Left kidney (tissue), 2 donors: ENCODE measurements around the gene GCH1. TPM values are rescaled to one million over a fixed set of nuclear protein-coding genes. Genes with fewer than 3 reads are reported as not detected.
"Not testable (repeated sequence)": the region's sequence is repeated elsewhere in the genome, so short reads cannot be mapped to it uniquely, and the experiment has no call there.

Experiments
- DNase-seq: peaks from one replicate; pipeline ENCODE4 v3.0.0-alpha.2; 2013
- polyA plus RNA-seq: library from polyadenylated mRNA; unstranded; fragments of 120-200 nt; gene quantifications from one replicate; pipeline ENCODE4 v1.2.1, GENCODE V29; 2013; ENCODE audit not compliant: insufficient read length

GCH1 gene
- polyA plus RNA-seq, 1 donor = 10.0 TPM

- DNase-seq = not testable (repeated sequence)
Measured at GRCh38 chr14:54908973-54909372, 6.3 kb upstream of the GCH1 start.

- no peak for DNase-seq
Measured at GRCh38 chr14:54908190-54908589, 5.6 kb upstream of the GCH1 start.

- no peak for DNase-seq
Measured at GRCh38 chr14:54906075-54906474, 3.4 kb upstream of the GCH1 start.

- DNase-seq = no peak
Measured at GRCh38 chr14:54902143-54902520, 494 bp downstream of the GCH1 start.

GRCh38 chr14:54901380-54902142 is 1.1 kb downstream of the GCH1 start:
- DNase-seq = no peak

- no peak for DNase-seq
Measured at GRCh38 chr14:54899573-54899972, 3.1 kb downstream of the GCH1 start.

GRCh38 chr14:54897809-54898555 is 4.6 kb downstream of the GCH1 start:
- DNase-seq = not testable (repeated sequence)

DNA sequence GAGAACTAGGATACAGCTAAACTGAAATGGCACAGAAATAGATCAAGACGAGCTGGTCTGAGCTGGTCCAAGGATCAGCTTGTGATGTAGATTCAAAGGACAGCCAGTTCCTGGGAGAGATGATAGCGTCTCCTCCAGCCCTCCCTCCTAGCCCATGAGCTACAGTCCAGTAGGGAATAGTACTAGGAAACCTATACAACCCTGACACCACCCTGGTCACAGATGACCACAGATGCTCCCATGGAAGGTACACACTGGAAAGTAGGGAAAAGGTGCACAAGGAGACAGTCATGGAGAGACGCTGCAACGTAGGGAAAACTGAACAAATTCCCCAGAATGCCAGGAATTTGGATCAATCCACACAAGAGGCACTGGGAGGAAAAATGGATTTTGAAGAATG is 6.9 kb downstream of the GCH1 start:
- DNase-seq = no peak

DNA sequence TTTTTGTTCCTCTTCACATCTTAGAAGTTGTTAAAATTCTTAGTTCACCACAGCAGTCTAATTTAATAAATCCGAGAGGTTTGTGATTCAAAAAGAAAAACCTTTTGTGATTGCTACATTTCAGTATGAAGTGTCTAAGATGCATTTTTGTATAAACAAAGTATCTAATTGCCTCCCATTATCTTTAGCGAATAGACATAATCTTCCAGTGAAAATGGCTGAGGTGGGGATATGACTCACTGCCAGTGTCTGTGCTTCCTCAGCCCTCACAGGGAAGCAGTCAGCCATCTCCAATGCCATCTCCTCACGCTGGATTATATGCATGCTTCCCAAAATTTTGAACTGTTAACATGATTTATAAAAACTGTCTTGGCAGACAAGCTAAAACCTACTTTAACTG is 7.6 kb downstream of the GCH1 start:
- no peak for DNase-seq

DNA sequence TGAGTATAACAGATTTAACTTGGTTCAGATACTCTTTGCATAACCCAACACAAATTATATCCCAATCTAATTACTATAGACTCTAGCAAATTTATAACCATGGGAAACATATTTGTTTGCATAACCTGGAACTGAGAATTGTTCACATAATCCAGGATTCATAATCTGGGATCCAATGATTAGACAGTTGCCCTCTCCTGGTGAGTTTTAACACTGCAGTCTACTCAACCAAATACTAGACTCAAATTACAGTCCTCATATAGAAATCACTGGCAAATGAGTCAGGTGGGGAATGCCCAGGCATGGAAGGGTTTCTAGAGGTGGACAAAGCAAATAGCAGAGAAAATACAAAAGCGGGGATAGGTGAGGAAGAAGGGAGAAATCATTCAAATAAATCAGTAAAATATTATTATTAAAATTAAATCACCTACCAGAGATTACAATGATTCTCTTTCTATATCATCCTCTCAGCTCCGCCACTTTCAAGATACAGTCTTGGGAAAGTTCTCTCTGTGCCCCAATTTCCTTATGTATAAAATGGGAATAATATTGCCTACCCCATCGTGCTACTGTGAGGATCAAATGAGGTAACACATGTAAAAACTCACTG is 9.4 kb downstream of the GCH1 start:
- no peak for DNase-seq

DNA sequence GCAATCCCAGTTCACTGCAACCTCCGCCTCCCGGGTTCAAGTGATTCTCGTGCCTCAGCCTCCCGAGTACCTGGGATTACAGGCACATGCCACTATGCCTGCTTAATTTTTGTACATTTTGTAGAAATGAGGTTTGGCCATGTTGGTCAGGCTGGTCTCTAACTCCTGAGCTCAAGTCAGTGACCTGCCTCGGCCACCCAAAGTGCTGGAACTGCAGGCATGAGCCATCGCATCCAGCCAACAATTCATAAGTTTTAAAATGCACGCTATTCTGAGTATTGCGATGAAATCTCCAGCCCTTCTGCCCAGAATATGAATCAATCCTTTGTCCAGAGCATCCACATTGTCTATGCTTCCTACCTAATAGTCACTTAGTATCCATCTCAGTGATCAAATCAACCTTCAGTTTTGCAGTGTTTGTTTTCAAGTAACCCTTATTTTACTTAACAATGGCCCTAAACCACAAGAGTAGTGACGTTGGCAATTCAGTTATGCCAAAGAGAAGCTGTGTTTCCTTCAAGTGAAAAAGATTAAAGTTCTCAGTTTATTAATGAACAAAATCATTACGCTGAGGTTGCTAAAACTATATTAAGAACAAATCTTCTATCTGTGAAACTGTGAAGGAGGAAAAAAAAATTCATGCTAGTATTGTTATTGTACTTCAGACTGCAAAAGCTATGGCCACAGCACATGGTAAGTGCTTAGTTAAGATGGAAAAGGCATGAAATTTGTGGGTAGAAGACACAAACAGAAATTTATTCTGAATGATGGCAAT is 11.0 kb downstream of the GCH1 start:
- no peak for DNase-seq

DNA sequence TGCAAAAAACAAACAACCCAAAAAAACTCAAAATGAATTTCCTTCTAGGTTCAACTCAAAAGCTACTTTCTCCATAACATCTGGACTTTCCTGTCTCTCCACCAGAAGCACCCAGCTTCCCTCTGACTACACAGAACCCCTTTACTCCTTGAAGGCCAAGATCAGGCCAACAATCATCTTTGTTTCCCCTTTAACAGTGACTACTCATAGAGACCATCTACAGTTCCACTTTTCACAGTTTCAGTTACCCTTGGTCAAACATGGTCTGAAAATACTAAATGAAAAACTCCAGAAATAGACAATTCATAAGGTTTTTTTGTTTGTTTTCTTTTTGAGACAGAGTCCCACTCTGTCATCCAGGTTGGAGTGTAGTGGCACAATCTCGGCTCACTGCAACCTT is 11.8 kb downstream of the GCH1 start:
- no peak for DNase-seq

DNA sequence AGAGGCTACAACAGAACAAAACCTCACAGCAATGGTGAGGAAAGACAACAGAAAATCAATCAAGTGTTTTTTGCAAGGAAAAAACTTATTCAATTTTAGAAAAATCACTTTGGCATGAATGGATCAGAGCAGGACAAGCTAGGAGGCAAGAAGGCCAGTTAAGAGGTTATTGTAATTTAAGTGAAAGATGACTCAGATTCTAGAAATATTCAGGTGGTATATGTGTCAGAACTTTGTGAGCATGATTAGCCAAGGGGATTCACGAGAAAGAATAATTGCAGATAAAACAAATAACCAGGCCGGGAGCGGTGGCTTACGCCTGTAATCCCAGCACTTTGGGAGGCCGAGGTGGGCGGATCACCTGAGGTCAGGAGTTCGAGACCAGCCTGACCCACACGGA is 12.7 kb downstream of the GCH1 start:
- no peak for DNase-seq

DNA sequence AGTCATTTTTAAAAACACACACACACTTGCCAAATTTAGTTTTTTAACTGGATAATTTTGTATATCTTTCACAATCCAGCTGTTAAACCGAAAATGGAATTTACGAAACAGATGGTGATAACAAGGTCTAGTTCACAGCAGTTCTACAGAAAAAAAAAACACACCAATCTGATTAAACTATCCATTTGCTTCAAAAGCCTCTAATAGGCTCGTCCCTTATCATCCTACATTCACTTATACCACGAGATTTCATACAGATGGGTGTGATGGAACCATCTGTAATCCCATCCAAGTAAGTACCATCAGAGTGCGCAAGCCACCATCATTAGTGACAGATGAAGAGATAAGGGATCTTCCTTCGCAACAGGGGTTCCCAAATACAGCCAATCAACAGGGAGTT is 20.1 kb downstream of the GCH1 start:
- no peak for DNase-seq

- no peak for DNase-seq
Measured at GRCh38 chr14:54881761-54882401, 20.7 kb downstream of the GCH1 start.

GRCh38 chr14:54881235-54881760 is 21.3 kb downstream of the GCH1 start:
- no peak for DNase-seq

GRCh38 chr14:54877703-54878021 is 25.0 kb downstream of the GCH1 start:
- no peak for DNase-seq

DNA sequence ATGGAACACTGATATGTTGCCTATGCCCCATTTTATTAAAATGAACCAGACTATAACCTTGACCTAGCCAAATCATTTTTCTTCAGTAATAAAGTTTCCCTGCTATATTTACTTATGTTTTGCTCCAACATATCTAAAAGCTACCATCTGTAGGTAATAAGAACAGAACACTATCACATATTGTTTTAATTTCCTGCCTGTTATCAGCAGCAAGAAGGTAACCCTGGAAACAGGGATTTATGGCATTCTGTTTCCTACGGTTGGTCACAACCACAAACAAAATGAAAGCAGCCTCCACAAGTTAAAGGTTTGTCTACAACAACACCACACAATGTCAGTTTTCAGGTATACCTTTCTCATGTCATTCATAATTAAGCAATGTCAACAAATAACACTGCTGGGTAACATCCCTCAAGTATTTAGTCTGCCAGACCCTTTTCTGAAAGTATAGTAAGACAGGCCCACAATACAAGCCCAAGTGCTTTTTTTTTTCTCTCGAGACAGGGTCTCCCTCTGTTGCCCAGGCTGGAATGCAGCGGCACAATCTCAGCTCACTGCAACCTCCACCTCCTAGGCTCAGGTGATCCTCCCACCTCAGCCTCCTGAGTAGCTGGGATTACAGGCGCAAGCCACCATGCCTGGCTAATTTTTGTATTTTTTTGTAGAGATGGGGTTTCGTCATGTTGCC is 25.5 kb downstream of the GCH1 start:
- DNase-seq = no peak

DNA sequence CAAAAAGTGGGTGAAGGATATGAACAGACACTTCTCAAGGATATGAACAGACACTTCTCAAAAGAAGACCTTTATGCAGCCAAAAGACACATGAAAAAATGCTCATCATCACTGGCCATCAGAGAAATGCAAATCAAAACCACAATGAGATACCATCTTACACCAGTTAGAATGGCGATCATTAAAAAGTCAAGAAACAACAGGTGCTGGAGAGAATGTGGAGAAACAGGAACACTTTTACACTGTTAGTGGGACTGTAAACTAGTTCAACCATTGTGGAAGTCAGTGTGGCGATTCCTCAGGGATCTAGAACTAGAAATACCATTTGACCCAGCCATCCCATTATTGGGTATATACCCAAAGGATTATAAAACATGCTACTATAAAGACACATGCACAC is 27.0 kb downstream of the GCH1 start:
- DNase-seq = not testable (repeated sequence)

DNA sequence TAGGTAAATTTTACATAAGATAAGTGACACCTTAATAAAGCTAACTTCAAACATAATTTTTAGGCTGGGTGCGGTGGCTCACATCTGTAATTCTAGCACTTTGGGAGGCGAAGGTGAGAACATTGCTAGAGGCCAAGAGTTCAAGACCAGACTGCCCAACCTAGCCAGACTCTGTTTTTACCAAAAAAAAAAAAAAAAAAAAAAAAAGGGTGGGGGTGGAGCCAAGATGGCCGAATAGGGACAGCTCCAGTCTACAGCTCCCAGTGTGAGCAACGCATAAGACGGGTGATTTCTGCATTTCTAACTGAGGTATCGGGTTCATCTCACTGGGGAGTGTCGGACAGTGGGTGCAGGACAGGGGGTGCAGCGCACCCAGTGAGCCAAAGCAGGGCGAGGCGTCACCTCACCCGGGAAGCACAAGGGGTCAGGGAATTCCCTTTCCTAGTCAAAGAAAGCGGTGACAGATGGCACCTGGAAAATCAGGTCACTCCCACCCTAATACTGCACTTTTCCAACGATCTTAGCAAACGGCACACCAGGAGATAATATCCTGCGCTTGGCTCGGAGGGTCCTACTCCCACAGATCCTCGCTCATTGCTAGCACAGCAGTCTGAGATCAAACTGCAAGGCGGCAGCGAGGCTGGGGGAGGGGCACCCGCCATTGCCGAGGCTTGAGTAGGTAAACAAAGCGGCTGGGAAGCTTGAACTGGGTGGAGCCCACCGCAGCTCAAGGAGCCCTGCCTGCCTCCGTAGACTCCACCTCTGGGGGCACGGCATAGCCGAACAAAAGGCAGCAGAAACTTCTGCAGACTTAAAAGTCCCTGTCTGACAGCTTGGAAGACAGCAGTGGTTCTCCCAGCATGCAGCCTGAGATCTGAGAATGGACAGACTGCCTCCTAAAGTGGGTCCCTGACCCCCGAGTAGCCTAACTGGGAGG is 32.2 kb downstream of the GCH1 start:
- DNase-seq = not testable (repeated sequence)
